DND-41 (cell line): Measurements from ENCODE around the gene NRL.

Source experiments
- ATAC-seq: fragments of 200-7000 bp; cut with Tn5 transposase; 3 replicates; pipeline ENCODE4 v1.9.1; 2021; ENCODE audit warnings: low read depth; ENCODE audit not compliant: insufficient read depth
- DNase-seq: peaks from one replicate; pipeline ENCODE4 v3.0.0-alpha.2; 2020
- H2AFZ ChIP-seq: 2 replicates; pipeline ENCODE4 v1.6.0; 2012; ENCODE audit warnings: low read depth, low read length
- H3K27ac ChIP-seq: 2 replicates; pipeline ENCODE4 v1.5.1; 2012; ENCODE audit warnings: low read length, inconsistent platforms
- H3K27me3 ChIP-seq: fragments of 200-600 bp; sonication (generic); 2 replicates; pipeline ENCODE4 v1.6.0; 2012; ENCODE audit warnings: low read length, mild to moderate bottlenecking, inconsistent platforms; ENCODE audit not compliant: insufficient read depth, poor library complexity
- H3K36me3 ChIP-seq: 2 replicates; pipeline ENCODE4 v1.5.1; 2012; ENCODE audit warnings: low read length, inconsistent platforms; ENCODE audit not compliant: insufficient read depth
- H3K4me1 ChIP-seq: 2 replicates; pipeline ENCODE4 v1.5.1; 2012; ENCODE audit warnings: mild to moderate bottlenecking, low read length; ENCODE audit not compliant: insufficient read depth
- H3K4me2 ChIP-seq: 2 replicates; pipeline ENCODE4 v1.6.0; 2012; ENCODE audit warnings: mild to moderate bottlenecking, moderate library complexity, low read length, inconsistent platforms; ENCODE audit not compliant: insufficient read depth
- H3K4me3 ChIP-seq, 2 experiments: fragments of 200-600 bp in 1 of 2; shearing (Covaris generic) in 1 of 2; 2 replicates each; pipeline ENCODE4 v1.5.1; 2012 to 2016; ENCODE audit warnings: inconsistent platforms in 2 of 2, low read length in 2 of 2, mild to moderate bottlenecking in 2 of 2, low read depth in 1 of 2, moderate library complexity in 1 of 2
- H3K79me2 ChIP-seq: 2 replicates; pipeline ENCODE4 v1.6.0; 2012; ENCODE audit warnings: low read length, inconsistent platforms; ENCODE audit not compliant: insufficient read depth
- H3K9ac ChIP-seq: 2 replicates; pipeline ENCODE4 v1.6.0; 2012; ENCODE audit warnings: low read depth, mild to moderate bottlenecking, inconsistent platforms, low read length, moderate library complexity
- H3K9me3 ChIP-seq: 2 replicates; pipeline ENCODE4 v1.5.1; 2012; ENCODE audit warnings: low read length, moderate library complexity, mild to moderate bottlenecking, inconsistent platforms; ENCODE audit not compliant: insufficient read depth, severe bottlenecking
- H4K20me1 ChIP-seq: 2 replicates; pipeline ENCODE4 v1.6.0; 2012; ENCODE audit warnings: low read length; ENCODE audit not compliant: insufficient read depth
- EZH2 ChIP-seq: IDR thresholded peaks from 3 replicates; pipeline ENCODE4 v1.6.1; 2012; ENCODE audit warnings: borderline replicate concordance, low read depth, mild to moderate bottlenecking, moderate library complexity, low read length, inconsistent platforms; ENCODE audit not compliant: severe bottlenecking
- TF ChIP-seq, protein P1 (sequence below): IDR thresholded peaks from 2 replicates; pipeline ENCODE4 v1.5.1; 2012; ENCODE audit warnings: borderline replicate concordance, low read length, moderate library complexity, mild to moderate bottlenecking; ENCODE audit not compliant: poor library complexity, severe bottlenecking; ENCODE audit errors: extremely low read depth

Gene NRL

DNA sequence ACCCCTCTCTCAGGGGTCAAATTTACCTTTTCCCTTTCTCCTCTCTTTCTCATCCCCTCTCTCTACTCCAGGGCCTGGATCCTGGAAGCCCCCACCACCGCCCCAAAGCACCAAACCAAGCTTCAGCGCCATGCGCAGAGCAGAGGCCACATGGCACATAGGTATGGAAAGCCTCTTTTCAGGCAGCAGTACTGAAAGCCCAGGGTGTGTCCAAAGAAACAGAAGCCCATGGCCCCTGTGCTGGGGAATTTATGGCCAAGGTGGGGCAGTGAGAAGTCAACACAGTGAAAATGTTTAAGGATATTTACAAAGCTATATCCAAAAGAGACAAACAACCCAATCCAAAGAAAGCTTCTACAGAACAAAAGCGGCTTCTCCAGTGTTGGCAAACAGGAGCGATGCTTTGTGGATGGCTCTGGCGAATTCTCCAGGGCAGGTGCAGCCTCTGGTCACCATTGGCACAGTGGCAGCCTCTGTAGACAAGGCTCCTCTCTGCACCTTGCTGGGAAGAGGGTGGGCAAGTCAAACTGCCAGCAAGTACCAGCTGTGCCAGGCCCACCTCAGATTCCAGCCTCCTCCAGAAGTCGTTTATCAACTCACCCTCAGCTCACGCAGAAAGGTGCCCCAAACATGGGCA is 48.1 kb downstream of the NRL start:
- H3K27me3 ChIP-seq = no peaks in the 10 kb centered on the region

DNA sequence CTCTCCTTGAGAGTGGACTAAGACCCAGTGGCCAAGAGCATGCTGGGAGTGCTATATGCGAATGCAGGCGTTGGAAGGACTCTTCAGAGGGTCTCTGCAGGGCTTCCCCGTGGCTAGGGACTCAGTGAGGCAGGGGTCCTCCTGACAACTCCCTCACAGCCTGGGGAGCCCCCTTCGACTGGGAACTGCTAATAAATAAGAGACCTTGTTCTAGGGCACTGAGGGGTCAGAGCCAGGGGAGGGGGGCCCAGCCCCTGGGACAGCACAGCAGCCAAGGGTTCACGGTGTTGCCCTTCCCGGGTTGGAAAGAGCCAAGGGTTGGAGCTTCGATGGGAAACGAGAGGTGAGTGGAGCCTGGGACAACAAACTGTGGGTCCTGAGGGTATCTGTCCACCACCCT is 49.3 kb downstream of the NRL start:
- no peaks in the 10 kb centered on the region for H3K79me2 ChIP-seq
- no peaks in the 10 kb centered on the region for H3K36me3 ChIP-seq
- H3K27ac ChIP-seq = no peak overlapping the region
- TF ChIP-seq, protein P1, sequence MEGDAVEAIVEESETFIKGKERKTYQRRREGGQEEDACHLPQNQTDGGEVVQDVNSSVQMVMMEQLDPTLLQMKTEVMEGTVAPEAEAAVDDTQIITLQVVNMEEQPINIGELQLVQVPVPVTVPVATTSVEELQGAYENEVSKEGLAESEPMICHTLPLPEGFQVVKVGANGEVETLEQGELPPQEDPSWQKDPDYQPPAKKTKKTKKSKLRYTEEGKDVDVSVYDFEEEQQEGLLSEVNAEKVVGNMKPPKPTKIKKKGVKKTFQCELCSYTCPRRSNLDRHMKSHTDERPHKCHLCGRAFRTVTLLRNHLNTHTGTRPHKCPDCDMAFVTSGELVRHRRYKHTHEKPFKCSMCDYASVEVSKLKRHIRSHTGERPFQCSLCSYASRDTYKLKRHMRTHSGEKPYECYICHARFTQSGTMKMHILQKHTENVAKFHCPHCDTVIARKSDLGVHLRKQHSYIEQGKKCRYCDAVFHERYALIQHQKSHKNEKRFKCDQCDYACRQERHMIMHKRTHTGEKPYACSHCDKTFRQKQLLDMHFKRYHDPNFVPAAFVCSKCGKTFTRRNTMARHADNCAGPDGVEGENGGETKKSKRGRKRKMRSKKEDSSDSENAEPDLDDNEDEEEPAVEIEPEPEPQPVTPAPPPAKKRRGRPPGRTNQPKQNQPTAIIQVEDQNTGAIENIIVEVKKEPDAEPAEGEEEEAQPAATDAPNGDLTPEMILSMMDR = no peak
- TF ChIP-seq EZH2 = no peak
- no peak overlapping the region for H2AFZ ChIP-seq
- H3K27me3 ChIP-seq = no peaks in the 10 kb centered on the region
- no peaks in the 10 kb centered on the region for H3K9me3 ChIP-seq
- no peak for ATAC-seq
- no peak overlapping the region for H3K4me2 ChIP-seq
- H4K20me1 ChIP-seq = no peaks in the 10 kb centered on the region
- no peak for DNase-seq
- no peak overlapping the region for H3K4me3 ChIP-seq
- H3K9ac ChIP-seq = no peak overlapping the region
- H3K4me1 ChIP-seq = no peaks in the 10 kb centered on the region

More for the DNA sequence above, 48.1 kb downstream of the NRL start:
- DNase-seq (no peak), ATAC-seq (no peak)
- Histone ChIP-seq H4K20me1 (no peaks in the 10 kb centered on the region), H3K4me1 (no peaks in the 10 kb centered on the region), H3K79me2 (no peaks in the 10 kb centered on the region), H2AFZ (no peak overlapping the region), H3K4me2 (no peak overlapping the region), H3K9me3 (no peaks in the 10 kb centered on the region), H3K9ac (no peak overlapping the region), H3K4me3 (no peak overlapping the region), H3K36me3 (no peaks in the 10 kb centered on the region), H3K27ac (no peak overlapping the region)
- TF ChIP-seq, protein P1 = no peak
- no peak for TF ChIP-seq EZH2

DNA sequence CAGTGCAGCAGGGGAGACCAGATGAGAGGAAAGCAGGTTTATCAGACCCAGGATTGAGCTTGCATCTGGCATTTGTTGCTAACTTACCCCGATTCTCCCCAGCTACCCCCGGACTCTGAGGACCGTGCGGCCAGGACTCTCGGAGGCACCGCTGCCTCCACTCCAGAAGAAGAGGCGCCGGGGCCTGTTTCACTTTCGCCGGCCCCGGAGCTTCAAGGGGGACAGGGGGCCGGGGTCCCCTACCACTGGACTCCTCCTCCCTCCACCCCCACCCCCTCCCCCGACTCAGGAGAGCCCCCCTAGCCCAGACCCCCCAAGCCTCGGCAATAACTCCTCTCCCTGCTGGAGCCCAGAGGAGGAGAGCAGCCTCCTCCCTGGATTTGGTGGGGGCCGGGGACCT is 49.9 kb downstream of the NRL start:
- ATAC-seq (no peak), DNase-seq (no peak)
- H3K9me3 ChIP-seq = no peaks in the 10 kb centered on the region
- H3K79me2 ChIP-seq = no peaks in the 10 kb centered on the region
- H3K4me1 ChIP-seq = no peaks in the 10 kb centered on the region
- no peak overlapping the region for H2AFZ ChIP-seq
- H4K20me1 ChIP-seq = no peaks in the 10 kb centered on the region
- H3K27ac ChIP-seq = no peak overlapping the region
- TF ChIP-seq, protein P1 = no peak
- TF ChIP-seq EZH2 = no peak
- no peak overlapping the region for H3K9ac ChIP-seq
- no peak overlapping the region for H3K4me2 ChIP-seq
- H3K4me3 ChIP-seq = no peak overlapping the region
- H3K36me3 ChIP-seq = no peaks in the 10 kb centered on the region
- no peaks in the 10 kb centered on the region for H3K27me3 ChIP-seq
